Measurements from ENCODE around the gene OR1C1.

GRCh38 chr1:247748041-247748440, 12.3 kb downstream of the OR1C1 start, which contains the start of gene OR14A2:
- TF ChIP-seq CTCF (IDR thresholded peaks at IDR 0.05) = no peak
- no peak for TF ChIP-seq POLR2A (IDR thresholded peaks at IDR 0.05)
